ENCODE measurements around the gene GRB14.

GRCh38 chr2:164620457-164620856, 825 bp downstream of the GRB14 start:
- TF ChIP-seq, protein P1, sequence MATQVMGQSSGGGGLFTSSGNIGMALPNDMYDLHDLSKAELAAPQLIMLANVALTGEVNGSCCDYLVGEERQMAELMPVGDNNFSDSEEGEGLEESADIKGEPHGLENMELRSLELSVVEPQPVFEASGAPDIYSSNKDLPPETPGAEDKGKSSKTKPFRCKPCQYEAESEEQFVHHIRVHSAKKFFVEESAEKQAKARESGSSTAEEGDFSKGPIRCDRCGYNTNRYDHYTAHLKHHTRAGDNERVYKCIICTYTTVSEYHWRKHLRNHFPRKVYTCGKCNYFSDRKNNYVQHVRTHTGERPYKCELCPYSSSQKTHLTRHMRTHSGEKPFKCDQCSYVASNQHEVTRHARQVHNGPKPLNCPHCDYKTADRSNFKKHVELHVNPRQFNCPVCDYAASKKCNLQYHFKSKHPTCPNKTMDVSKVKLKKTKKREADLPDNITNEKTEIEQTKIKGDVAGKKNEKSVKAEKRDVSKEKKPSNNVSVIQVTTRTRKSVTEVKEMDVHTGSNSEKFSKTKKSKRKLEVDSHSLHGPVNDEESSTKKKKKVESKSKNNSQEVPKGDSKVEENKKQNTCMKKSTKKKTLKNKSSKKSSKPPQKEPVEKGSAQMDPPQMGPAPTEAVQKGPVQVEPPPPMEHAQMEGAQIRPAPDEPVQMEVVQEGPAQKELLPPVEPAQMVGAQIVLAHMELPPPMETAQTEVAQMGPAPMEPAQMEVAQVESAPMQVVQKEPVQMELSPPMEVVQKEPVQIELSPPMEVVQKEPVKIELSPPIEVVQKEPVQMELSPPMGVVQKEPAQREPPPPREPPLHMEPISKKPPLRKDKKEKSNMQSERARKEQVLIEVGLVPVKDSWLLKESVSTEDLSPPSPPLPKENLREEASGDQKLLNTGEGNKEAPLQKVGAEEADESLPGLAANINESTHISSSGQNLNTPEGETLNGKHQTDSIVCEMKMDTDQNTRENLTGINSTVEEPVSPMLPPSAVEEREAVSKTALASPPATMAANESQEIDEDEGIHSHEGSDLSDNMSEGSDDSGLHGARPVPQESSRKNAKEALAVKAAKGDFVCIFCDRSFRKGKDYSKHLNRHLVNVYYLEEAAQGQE (IDR thresholded peaks at IDR 0.05; ENCODE audit: borderline replicate concordance in 1 of 2, low read depth in 1 of 2, low read length in 2 of 2) = no peak
- no peak for TF ChIP-seq ZKSCAN8 (CRISPR knock-in tag; IDR thresholded peaks at IDR 0.05; ENCODE audit: borderline replicate concordance)
- TF ChIP-seq FOXK2 (IDR thresholded peaks at IDR 0.05) = no peak
- no peak for TF ChIP-seq SIX4 (CRISPR knock-in tag; IDR thresholded peaks at IDR 0.05)
- no peak for TF ChIP-seq ZNF713 (CRISPR knock-in tag; IDR thresholded peaks at IDR 0.05)
- TF ChIP-seq POLR2G (IDR thresholded peaks at IDR 0.05; ENCODE audit: low read depth, low read length) = no peak
- TF ChIP-seq ZNF674 (CRISPR knock-in tag; IDR thresholded peaks at IDR 0.05; ENCODE audit: low read depth) = no peak
- no peak for TF ChIP-seq DZIP1 (CRISPR knock-in tag; IDR thresholded peaks at IDR 0.05)
- no peak for TF ChIP-seq SRF (IDR thresholded peaks at IDR 0.05; ENCODE audit: low read depth, low read length)
